Lung (tissue), 12 donors: ENCODE measurements around the gene IQCB1. TPM values are rescaled to one million over a fixed set of nuclear protein-coding genes. Genes with fewer than 3 reads are reported as not detected.

Experiments
- ATAC-seq: fragments of 200-7000 bp; cut with Tn5 transposase; one replicate; pipeline ENCODE4 v1.9.1; 2020; ENCODE audit warnings: moderate number of reproducible peaks; ENCODE audit not compliant: insufficient read depth, low FRiP score
- DNase-seq, 3 donors: peaks; one replicate each; pipeline ENCODE4 v3.0.0-alpha.2; 2013 to 2017
- H3K27ac ChIP-seq, 2 donors: one replicate each; pipeline ENCODE4 v1.5.1; 2013; ENCODE audit warnings: mild to moderate bottlenecking in 2 of 2, moderate library complexity in 2 of 2, control low read depth in 1 of 2, inconsistent platforms in 1 of 2, low read depth in 1 of 2, low read length in 1 of 2
- H3K27me3 ChIP-seq, 3 donors: one replicate each; pipeline ENCODE4 v1.5.1; 2013; ENCODE audit warnings: low read length in 2 of 3; ENCODE audit not compliant: control insufficient read depth in 3 of 3, insufficient read depth in 3 of 3
- H3K36me3 ChIP-seq, 4 donors: one replicate each; pipeline ENCODE4 v1.5.1; 2013; ENCODE audit warnings: low read length in 4 of 4, mild to moderate bottlenecking in 1 of 4, moderate library complexity in 1 of 4; ENCODE audit not compliant: control insufficient read depth in 4 of 4, insufficient read depth in 4 of 4
- H3K4me1 ChIP-seq, 5 donors: one replicate each; pipeline ENCODE4 v1.5.1; 2013; ENCODE audit warnings: low read length in 5 of 5, mild to moderate bottlenecking in 2 of 5, moderate library complexity in 1 of 5; ENCODE audit not compliant: control insufficient read depth in 5 of 5, insufficient read depth in 5 of 5
- H3K4me3 ChIP-seq: one replicate; pipeline ENCODE4 v1.5.1; 2013; ENCODE audit warnings: mild to moderate bottlenecking, control low read depth, moderate library complexity
- H3K9ac ChIP-seq, 2 donors: one replicate each; pipeline ENCODE4 v1.5.1; 2013; ENCODE audit warnings: low read length in 2 of 2, control low read depth in 1 of 2; ENCODE audit not compliant: insufficient read depth in 1 of 2
- H3K9me3 ChIP-seq, 4 donors: one replicate each; pipeline ENCODE4 v1.5.1; 2013; ENCODE audit warnings: low read length in 3 of 4, mild to moderate bottlenecking in 1 of 4, moderate library complexity in 1 of 4; ENCODE audit not compliant: control insufficient read depth in 4 of 4, insufficient read depth in 3 of 4
- WGBS, 2 donors: extraction: QIAGEN DNeasy Blood & Tissue Kit; methylation state at CpG; one replicate each; pipeline ENCODE4 v1.1.7; 2013; 5-methylcytosine and 5-hydroxymethylcytosine counted together
- polyA plus RNA-seq, 2 donors: library from polyadenylated mRNA; stranded (reverse); fragments of 200-250 nt; gene quantifications; one replicate each; pipeline ENCODE4 v1.2.1, GENCODE V29; 2013
- total RNA-seq, 2 donors: library from RNA; depleted of rRNA in 1 of 2; stranded (reverse); fragments of >200 nt in 1 of 2; gene quantifications; one replicate each; pipeline ENCODE4 v1.2.1, GENCODE V29; 2014 to 2021
- TF ChIP-seq, protein P1 (sequence below): IDR thresholded peaks from 2 replicates; pipeline ENCODE4 v1.5.1; 2012; ENCODE audit warnings: mild to moderate bottlenecking; ENCODE audit errors: control extremely low read depth, extremely low read depth
- donor health status: control.
- donor health status: control.
- donor health status: Bipolar disorder and iron deficiency.
- donor health status: healthy.
- donor health status: DM: yes; HTN: yes; CAD: no.

IQCB1 gene
- total and polyA plus RNA-seq, 4 donors = 11.7 to 30.7 (median 15.1) TPM

DNA sequence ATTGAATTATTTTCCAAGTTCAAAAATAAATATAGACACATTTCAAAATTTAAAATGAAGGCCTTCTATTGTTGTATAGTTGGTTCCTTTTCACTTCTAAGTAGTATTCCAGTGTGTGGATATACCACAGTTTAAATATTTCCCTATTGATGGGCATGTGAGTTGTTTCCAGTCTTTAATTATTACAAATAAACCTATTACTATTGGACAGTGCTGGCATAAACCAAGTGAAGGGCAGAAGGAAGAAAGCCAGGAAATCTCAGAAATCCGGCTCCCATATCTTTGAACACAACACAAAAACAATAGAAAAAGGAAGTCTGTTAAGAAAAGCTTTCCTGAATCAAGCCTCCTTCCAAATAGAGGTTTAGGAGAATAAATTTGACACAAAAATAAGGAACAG lies 111.4 kb downstream of the IQCB1 start:
- H3K27ac ChIP-seq = no peak overlapping the region
- no peak overlapping the region for H3K4me3 ChIP-seq
- WGBS, 2 donors = 77 to 86% methylated on average over 1 of the region's 1 CpG
- ATAC-seq = no peak
- no peaks in the 10 kb centered on the region for H3K27me3 ChIP-seq
- DNase-seq = no peak
- peaks cover 0 to 6% (median 0%) of the 10 kb centered on the region in 5 donors for H3K4me1 ChIP-seq
- peaks cover 23 to 63% (median 43%) of the 10 kb centered on the region in 4 donors for H3K36me3 ChIP-seq
- H3K9me3 ChIP-seq = peaks cover 0 to 2% (median 0%) of the 10 kb centered on the region in 4 donors
- no peak overlapping the region for H3K9ac ChIP-seq
- TF ChIP-seq, protein P1, sequence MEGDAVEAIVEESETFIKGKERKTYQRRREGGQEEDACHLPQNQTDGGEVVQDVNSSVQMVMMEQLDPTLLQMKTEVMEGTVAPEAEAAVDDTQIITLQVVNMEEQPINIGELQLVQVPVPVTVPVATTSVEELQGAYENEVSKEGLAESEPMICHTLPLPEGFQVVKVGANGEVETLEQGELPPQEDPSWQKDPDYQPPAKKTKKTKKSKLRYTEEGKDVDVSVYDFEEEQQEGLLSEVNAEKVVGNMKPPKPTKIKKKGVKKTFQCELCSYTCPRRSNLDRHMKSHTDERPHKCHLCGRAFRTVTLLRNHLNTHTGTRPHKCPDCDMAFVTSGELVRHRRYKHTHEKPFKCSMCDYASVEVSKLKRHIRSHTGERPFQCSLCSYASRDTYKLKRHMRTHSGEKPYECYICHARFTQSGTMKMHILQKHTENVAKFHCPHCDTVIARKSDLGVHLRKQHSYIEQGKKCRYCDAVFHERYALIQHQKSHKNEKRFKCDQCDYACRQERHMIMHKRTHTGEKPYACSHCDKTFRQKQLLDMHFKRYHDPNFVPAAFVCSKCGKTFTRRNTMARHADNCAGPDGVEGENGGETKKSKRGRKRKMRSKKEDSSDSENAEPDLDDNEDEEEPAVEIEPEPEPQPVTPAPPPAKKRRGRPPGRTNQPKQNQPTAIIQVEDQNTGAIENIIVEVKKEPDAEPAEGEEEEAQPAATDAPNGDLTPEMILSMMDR = no peak

DNA sequence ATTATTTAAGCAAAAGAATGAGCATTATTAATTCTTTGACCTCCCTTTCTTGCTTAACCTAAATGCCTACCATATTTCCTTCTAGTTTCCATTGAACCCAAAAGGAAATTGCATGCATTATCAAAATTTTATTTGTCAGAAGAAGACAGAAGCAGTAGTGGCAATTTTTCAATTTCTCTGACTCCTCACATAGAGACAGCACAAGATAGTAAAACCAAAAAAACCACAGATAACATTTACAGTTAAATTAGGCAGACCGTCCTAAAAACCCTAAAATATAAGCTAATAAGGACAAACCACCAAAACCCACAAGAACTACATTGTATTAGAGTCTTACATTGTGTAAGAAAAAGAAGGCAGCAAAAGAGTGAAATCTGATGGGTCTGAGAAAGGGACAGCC lies 112.4 kb downstream of the IQCB1 start:
- no peaks in the 10 kb centered on the region for H3K27me3 ChIP-seq
- no peak overlapping the region for H3K4me3 ChIP-seq
- DNase-seq (no peak), ATAC-seq (no peak)
- WGBS, 2 donors = 83 to 88% methylated on average over 1 of the region's 1 CpG
- no peak overlapping the region for H3K9ac ChIP-seq
- H3K36me3 ChIP-seq = peaks cover 26 to 66% (median 43%) of the 10 kb centered on the region in 4 donors
- H3K4me1 ChIP-seq = peaks cover 0 to 6% (median 0%) of the 10 kb centered on the region in 5 donors
- no peak overlapping the region for H3K27ac ChIP-seq
- H3K9me3 ChIP-seq = peaks cover 0 to 2% (median 0%) of the 10 kb centered on the region in 4 donors
- TF ChIP-seq, protein P1 = no peak

DNA sequence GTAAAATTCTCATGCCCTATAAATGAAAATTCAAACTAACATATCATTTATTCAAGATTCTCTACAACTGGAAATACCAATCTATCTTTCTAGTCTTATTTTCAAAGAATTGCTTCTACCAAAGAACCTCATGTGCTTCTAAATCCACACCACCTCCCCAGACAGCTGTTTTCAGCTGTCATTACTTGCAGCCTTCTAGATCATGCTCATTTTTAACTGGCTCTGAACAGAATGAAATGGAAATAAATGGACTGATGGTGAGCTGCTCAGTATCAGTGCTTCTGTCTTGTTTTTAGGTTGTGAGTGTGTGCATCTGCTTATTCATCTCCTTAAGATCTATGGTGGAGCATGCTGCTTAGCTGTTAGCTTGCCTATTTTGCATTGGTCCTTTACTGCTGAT lies 114.7 kb downstream of the IQCB1 start:
- DNase-seq (no peak), ATAC-seq (no peak)
- no peaks in the 10 kb centered on the region for H3K27me3 ChIP-seq
- no peak overlapping the region for H3K27ac ChIP-seq
- H3K9me3 ChIP-seq = peaks cover 0 to 2% (median 0%) of the 10 kb centered on the region in 4 donors
- TF ChIP-seq, protein P1 = no peak
- H3K4me1 ChIP-seq = peaks cover 0 to 6% (median 0%) of the 10 kb centered on the region in 5 donors
- H3K4me3 ChIP-seq = no peak overlapping the region
- H3K9ac ChIP-seq = no peak overlapping the region
- peaks cover 28 to 68% (median 46%) of the 10 kb centered on the region in 4 donors for H3K36me3 ChIP-seq

Other genes starting within 250 kb of the IQCB1 start
- gene FBXO40, start 241.7 kb downstream of the IQCB1 start, total RNA-seq = under 1 TPM; 0.03 to 0.06 TPM
- not detected for gene FBXO40, start 241.7 kb downstream of the IQCB1 start, polyA plus RNA-seq
- 100 to 1,000 TPM in 1 of 2 donors, 10 to 100 TPM in 1; 23.9 to 108 TPM for gene HCLS1, start 174.2 kb downstream of the IQCB1 start, total RNA-seq
- 100 to 1,000 TPM in 1 of 2 donors, 10 to 100 TPM in 1; 31.0 to 240 TPM for gene HCLS1, start 174.2 kb downstream of the IQCB1 start, polyA plus RNA-seq
- 10 to 100 TPM; 49.9 to 92.8 TPM for gene GOLGB1, start 85.3 kb downstream of the IQCB1 start, total RNA-seq
- gene GOLGB1, start 85.3 kb downstream of the IQCB1 start, polyA plus RNA-seq = 10 to 100 TPM; 11.6 to 12.3 TPM
- gene EAF2, start 149 bp upstream of the IQCB1 start, total RNA-seq = 10 to 100 TPM in 1 of 2 donors, 1 to 10 TPM in 1; 7.8 to 16.5 TPM
- gene EAF2, start 149 bp upstream of the IQCB1 start, polyA plus RNA-seq = 10 to 100 TPM in 1 of 2 donors, 1 to 10 TPM in 1; 4.8 to 11.7 TPM
- 10 to 100 TPM; 44.6 to 48.2 TPM for gene SLC15A2, start 59.3 kb upstream of the IQCB1 start, total RNA-seq
- gene SLC15A2, start 59.3 kb upstream of the IQCB1 start, polyA plus RNA-seq = 10 to 100 TPM in 1 of 2 donors, 1 to 10 TPM in 1; 8.5 to 13.6 TPM
- gene ILDR1, start 187.2 kb upstream of the IQCB1 start, total RNA-seq = 1 to 10 TPM; 4.4 to 8.9 TPM
- 1 to 10 TPM; 3.3 to 4.1 TPM for gene ILDR1, start 187.2 kb upstream of the IQCB1 start, polyA plus RNA-seq
- 10 to 100 TPM; 11.0 to 11.5 TPM for gene CD86, start 220.3 kb upstream of the IQCB1 start, total RNA-seq
- gene CD86, start 220.3 kb upstream of the IQCB1 start, polyA plus RNA-seq = 10 to 100 TPM in 1 of 2 donors, 1 to 10 TPM in 1; 8.0 to 10.5 TPM